G401.6 (cell line): ENCODE measurements around the gene CPM.

Source experiments
- FAIRE-seq: peaks from 2 replicates; lab custom pipeline; 2012; peaks lifted over from hg19 to GRCh38; lab: Jason Lieb, UNC

CPM gene

DNA sequence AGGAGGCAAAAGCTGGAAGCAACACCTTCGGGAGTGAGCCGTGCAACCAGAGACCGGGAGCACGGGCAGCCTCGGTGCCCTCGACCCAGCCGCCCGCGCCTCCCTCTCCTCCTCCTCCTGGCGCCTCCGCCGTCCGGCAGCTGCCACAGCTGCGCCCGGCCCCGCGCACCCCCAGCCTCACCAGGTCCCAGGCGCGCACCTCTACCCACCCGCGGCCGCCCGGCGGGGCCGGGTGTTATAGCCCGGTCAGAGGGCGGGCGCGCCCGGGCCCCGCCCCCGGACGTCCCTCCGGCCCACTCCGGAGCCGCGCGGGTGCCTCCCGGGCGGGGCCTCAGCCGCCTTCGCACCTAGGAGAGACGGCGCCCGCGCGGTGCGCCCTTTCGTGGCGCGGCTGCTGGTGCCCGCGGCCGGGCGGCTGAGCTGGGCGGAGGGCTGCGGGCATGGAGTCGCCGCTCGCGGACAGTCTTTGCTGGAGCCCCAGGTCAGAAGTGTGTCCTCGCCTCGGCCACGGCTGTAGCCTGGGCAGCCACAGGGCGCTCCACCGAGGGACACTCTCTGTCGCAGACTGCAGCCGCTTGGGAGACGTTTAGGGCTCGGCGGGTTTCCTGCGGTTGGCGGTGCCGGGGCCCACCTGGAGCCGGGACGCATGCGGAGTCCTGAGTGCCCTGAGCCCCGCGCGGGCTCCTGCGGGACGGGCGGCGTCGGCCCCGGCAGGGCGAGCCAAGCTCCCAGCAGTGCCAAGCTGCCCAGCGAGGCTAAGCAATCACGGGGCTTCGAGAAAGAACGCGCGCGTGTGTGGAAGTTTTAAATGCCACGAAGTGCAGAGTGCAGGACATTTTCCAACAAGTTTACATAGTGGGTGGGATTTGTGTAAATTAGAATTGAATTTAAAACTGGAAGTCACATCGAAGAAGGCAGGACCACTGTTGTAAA is at the start of gene CPM:
Gene CPM (minus strand): TSS at position 211 of the 933 bp plus-strand sequence. CDS start 334 bp downstream, outside the sequence.
- no peak for FAIRE-seq

GRCh38 chr12:68981516-68981915 is 48.5 kb upstream of the CPM start:
- no peak for FAIRE-seq

GRCh38 chr12:68980476-68981212 is 47.7 kb upstream of the CPM start:
- no peak for FAIRE-seq

DNA sequence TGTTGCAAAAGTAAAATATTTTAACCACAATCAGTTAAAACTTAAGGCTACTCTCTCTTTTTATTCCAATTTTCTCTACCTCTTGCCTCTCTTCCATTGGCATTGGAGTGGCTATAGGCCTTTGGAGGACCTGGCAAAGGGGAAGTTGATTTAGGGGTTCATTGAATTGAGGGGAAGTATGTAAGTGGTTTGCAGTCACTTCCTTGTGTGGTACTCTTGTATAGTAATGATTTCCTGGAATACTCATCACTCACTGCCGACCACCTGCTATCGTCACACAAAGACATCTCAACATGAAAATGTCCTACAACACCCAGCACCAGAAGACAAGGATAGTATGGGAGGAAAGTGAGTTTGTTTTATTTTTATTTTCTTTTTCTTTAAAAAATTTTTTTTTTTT is 45.7 kb upstream of the CPM start:
- no peak for FAIRE-seq

- FAIRE-seq: no peak
These were observed 45.1 kb upstream of the CPM start for GRCh38 chr12:68977909-68978610.

DNA sequence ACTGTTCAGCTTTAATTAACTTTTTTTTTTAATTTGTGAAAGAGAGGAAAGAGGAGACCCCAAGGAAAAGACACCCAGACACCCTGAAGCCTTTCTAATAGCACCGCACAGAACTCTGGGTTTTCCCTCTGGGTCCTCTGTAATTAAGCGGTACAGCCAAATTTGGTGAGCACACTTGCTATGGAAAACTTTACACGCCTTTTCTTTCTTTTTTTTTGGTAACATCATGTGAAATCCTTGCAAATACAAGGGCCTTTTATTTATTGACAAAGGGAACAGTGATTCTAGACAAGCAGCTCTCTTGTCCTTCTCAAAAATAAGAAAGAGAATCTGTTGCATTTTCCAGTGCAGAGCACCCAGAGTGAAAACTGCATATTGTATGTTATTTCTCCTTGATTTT is 44.4 kb upstream of the CPM start:
- FAIRE-seq: no peak

- no peak for FAIRE-seq
These were observed 43.4 kb upstream of the CPM start for GRCh38 chr12:68976395-68976841.

- FAIRE-seq: no peak
These were observed 42.8 kb upstream of the CPM start for GRCh38 chr12:68975811-68976210.

DNA sequence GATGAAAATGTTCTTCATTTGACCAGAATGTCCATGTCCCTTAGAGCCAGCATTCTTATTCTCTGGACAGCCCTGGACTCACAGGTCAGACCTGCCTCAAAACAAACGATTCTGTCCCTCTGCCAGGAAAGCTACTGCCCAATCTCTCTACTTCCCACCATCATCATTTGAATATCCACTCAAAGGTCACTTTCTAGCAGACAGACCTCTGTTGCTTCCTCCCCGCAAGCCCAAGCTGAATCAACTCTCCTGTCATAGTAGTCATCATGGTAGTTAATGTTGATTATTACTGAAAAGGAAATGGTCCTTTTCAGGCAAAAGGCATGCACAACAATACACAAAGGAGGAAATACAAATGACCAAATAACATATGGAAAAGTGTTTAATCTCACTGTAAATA is 39.6 kb upstream of the CPM start:
- no peak for FAIRE-seq

- no peak for FAIRE-seq
These were observed 38.4 kb upstream of the CPM start for GRCh38 chr12:68971404-68971803.

DNA sequence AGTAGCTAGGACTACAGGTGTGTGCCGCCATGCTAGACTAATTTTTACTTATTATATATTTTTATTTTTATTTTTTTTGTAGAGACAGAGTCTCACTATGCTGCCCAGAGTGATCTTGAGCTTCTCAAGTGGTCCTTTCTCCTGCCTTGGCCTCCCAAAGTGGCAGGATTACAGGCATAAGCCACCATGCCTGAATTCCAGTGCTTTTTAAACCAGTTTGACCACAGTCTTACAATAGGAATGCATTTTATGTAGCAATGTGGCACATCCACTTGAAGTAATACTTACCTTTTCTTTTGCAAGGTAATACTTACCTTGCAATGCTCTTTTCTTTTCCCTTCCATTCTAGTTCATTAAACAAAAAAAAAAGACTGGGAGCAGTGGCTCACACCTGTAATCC is 38.0 kb upstream of the CPM start:
- FAIRE-seq: no peak

GRCh38 chr12:68970306-68970705 is 37.3 kb upstream of the CPM start:
- FAIRE-seq: no peak

GRCh38 chr12:68967046-68967445 is 34.1 kb upstream of the CPM start:
- no peak for FAIRE-seq

GRCh38 chr12:68963856-68964745 is 31.1 kb upstream of the CPM start:
- FAIRE-seq: no peak

- FAIRE-seq: no peak
These were observed 30.2 kb upstream of the CPM start for GRCh38 chr12:68962877-68963855.

DNA sequence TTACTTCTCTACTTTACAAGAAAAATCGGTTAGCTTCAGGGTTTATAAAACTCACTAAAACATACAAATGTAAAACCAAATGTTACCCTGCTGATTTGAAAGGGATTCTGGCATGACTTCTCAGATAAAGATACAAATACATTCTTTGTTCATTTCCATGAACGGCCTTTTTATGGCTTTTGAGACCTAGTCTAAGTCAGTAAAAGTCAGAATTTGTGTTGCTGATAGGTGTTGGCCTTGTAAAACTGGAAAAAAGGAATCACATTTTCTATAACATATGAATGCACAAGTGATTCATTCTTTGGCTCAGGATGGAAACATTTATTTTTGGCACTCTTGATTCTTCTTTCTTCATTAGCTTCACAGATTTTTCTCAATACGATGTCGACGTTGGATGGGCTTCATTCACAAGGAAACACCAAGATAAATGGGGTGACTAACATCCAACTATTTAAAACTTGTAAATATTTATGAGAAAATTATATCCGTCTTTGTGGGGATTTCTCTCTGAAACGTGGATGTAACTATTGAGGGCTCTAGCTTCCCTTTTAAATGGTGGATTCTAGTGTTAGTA is 27.0 kb upstream of the CPM start:
- FAIRE-seq: no peak

- no peak for FAIRE-seq
These were observed 26.3 kb upstream of the CPM start for GRCh38 chr12:68959143-68959858.

DNA sequence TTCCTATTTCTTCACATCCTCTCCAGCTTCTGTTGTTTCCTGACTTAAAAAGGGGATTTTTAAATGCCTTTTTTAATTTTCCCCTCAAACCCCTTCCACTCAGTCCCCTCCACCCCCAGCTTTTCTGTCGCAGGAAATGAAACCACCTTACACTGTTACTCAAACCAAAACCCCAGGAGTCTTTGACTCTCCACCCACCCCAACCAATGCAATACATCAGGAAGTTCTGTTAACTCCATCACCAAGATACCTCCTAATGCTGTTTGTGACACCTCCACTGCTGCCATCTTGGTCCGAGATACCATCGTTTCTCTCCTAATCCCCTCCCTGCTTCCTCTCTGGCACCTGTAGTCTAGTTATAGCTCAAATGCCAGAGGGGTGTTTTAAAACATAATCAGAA is 25.4 kb upstream of the CPM start:
- FAIRE-seq: no peak

DNA sequence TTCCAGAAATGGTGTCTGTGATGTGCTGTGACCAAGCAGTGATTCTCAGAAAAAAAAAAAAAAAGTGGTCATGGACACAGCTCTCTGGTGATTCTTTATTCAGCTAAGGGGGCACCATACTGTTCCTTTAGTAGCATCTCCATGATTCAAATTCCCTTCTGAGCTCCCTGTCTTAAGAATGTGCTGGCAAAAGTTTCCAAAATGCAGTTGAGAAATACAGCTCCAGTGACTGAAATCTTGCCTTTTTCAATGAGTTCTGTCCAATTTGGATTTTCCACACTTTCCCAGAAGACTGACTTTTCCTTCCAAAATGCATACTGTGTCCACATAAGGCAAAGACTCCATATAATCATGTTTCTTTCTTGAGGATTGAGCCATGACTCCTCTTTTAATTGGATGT is 24.3 kb upstream of the CPM start:
- no peak for FAIRE-seq
